IPS DF 6.9 (cell line): Measurements from ENCODE around the gene PPP2R3B.

Experiments used
- DNase-seq: peaks from one replicate; pipeline ENCODE4 v3.0.0-alpha.2; 2013; ENCODE audit warnings: low read depth, low spot score
- H3K27ac ChIP-seq: one replicate; pipeline ENCODE4 v1.5.1; 2013; ENCODE audit warnings: low read length, control low read depth
- H3K27me3 ChIP-seq: 2 replicates; pipeline ENCODE4 v1.6.1; 2013; ENCODE audit warnings: mild to moderate bottlenecking, low read length; ENCODE audit not compliant: control insufficient read depth, insufficient read depth
- H3K36me3 ChIP-seq: 2 replicates; pipeline ENCODE4 v1.6.1; 2013; ENCODE audit warnings: low read length; ENCODE audit not compliant: control insufficient read depth, insufficient read depth
- H3K4me1 ChIP-seq: 2 replicates; pipeline ENCODE4 v1.6.1; 2013; ENCODE audit warnings: low read length; ENCODE audit not compliant: control insufficient read depth, insufficient read depth
- H3K4me3 ChIP-seq: 2 replicates; pipeline ENCODE4 v1.5.1; 2013; ENCODE audit warnings: mild to moderate bottlenecking, low read length
- H3K9me3 ChIP-seq: 2 replicates; pipeline ENCODE4 v1.6.1; 2013; ENCODE audit warnings: low read length, inconsistent platforms; ENCODE audit not compliant: control insufficient read depth, insufficient read depth
- WGBS: extraction: QIAGEN DNeasy Blood & Tissue Kit; methylation state at CpG from one replicate; pipeline ENCODE4 v1.1.7; 2013; ENCODE audit warnings: mixed read lengths, missing lambda C conversion rate; ENCODE audit not compliant: insufficient read length, insufficient coverage; 5-methylcytosine and 5-hydroxymethylcytosine counted together

The PPP2R3B gene

DNA sequence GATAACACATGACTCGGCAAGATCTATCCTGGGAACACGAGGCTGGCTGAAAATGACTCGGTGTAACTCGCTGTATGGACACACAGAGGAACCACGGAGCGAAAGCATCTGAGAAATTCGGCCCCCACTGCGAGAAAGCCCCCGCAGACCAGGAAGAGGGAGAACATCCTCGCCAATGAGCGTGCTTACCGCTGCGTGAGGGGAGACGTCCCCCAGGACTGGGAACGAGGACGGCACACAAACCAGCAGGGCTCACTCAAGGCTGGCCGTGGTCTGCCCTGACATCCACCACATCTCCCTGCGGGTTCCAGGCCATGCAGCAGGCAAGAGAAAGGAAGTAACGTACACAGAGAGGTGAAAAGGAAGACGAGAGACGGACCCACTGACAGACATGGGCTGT, 50.5 kb downstream of the PPP2R3B start:
- no peak for DNase-seq
- Histone ChIP-seq H3K36me3 (peaks cover 25% of the 10 kb centered on the region), H3K9me3 (no peaks in the 10 kb centered on the region), H3K4me3 (no peak overlapping the region), H3K4me1 (peaks cover 2% of the 10 kb centered on the region), H3K27me3 (no peaks in the 10 kb centered on the region), H3K27ac (no peak overlapping the region)
- WGBS = no CpG with 5 or more reads among the region's 21 CpGs

DNA sequence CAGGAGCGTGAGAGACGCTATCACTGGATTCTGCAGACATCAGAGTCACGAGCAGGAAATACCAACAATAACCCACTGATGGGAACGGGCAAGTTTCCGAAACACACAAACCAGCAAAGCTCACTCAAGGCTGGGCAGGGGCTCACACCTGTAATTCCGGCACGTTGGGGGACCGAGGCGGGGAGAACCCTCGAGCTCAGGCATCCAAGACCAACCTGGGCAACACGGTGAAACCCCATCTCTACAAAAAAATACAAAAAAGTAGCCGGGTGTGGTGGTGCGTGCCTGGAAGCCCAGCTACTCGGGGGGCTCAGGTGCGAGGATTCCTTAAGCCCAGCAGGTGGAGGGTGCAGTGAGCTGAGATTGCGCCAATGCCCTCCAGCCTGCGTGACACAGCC, 51.0 kb downstream of the PPP2R3B start:
- no peaks in the 10 kb centered on the region for H3K9me3 ChIP-seq
- H3K27me3 ChIP-seq = no peaks in the 10 kb centered on the region
- WGBS = no CpG with 5 or more reads among the region's 17 CpGs
- peaks cover 25% of the 10 kb centered on the region for H3K36me3 ChIP-seq
- H3K4me3 ChIP-seq = no peak overlapping the region
- DNase-seq = no peak
- H3K27ac ChIP-seq = no peak overlapping the region
- peaks cover 3% of the 10 kb centered on the region for H3K4me1 ChIP-seq

DNA sequence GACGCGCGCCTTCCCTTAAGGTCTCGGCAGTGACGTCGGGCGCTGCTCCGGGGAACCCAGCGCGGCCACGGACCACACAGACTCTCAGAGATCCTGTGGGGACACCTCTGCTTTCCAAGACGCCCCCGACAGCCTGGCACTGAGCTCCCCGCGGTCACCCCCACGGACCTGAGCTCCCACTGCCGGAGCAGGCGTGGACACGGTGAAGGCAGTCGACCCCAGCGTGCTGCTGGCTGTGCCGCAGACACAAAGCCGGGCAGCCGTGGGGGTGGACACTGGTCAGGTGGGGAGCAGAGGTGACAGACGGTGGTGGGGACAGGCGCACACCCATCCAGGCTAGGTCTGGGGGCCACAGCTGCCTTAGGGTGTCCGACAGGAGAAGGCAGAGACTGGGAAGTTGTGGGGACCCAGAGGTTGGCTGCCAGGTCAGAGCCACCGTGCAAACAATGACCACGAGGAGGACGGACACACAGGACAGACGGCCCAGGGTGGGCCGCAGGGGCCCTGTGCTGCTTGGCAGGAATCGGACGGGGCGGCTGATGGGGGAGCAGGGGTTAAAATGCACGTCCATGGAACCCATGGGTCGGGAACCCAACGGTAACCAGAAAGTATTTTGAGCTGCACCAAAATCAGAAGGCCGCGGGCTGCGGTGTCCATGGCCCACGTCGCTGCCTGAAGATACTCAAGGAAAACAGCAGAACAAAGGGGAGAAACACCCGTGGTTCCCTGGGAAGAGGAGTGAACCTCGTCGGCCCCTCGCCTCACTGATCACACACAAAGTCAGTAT, 51.5 kb downstream of the PPP2R3B start:
- H3K4me1 ChIP-seq = peaks cover 5% of the 10 kb centered on the region
- DNase-seq = no peak
- H3K4me3 ChIP-seq = no peak overlapping the region
- H3K36me3 ChIP-seq = peaks cover 25% of the 10 kb centered on the region
- no peak overlapping the region for H3K27ac ChIP-seq
- H3K27me3 ChIP-seq = no peaks in the 10 kb centered on the region
- no CpG with 5 or more reads among the region's 47 CpGs for WGBS
- H3K9me3 ChIP-seq = no peaks in the 10 kb centered on the region

GRCh38 chrX:334331-334891, 52.3 kb downstream of the PPP2R3B start:
- no peaks in the 10 kb centered on the region for H3K27me3 ChIP-seq
- DNase-seq = no peak
- H3K27ac ChIP-seq = no peak overlapping the region
- peaks cover 25% of the 10 kb centered on the region for H3K36me3 ChIP-seq
- H3K4me1 ChIP-seq = peaks cover 5% of the 10 kb centered on the region
- no CpG with 5 or more reads among the region's 53 CpGs for WGBS
- H3K9me3 ChIP-seq = no peaks in the 10 kb centered on the region
- H3K4me3 ChIP-seq = no peak overlapping the region

- no CpG with 5 or more reads among the region's 51 CpGs for WGBS
Observed at GRCh38 chrX:333611-334311, 52.9 kb downstream of the PPP2R3B start.

DNA sequence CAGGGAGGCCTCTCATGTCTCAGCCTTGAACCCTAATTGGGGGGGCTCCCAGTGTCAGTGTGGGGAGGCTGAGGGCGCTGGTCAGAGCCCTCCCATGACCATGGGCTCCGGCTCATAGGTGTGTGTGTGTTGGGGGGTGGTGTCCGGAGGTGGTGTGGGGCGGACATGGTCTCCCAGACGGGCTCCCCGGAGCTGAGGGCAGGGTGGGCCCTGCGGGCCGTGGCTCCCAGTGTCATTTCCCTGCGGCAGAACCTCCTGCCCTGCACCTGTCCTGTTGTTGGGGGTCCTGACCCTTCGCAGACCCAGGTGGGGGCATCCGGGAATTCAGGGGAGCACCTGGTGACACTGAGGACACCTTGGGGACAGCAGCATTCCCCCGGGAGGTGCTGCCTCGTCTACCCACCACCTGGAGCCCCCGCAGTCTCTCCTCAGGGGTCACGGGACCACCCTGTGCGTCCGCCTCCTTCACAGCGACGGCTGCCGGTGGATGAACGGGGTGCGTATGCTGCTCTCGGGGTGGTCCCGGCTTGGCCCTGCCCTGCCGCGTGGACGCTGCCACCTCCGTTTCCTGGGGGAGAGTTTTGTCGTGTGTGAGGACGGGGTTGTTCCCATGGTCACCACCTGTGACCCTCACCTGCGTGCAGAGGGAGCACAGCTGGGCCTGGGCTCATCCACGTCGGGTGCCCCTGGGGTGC, 53.6 kb downstream of the PPP2R3B start:
- Histone ChIP-seq H3K4me3 (no peak overlapping the region), H3K36me3 (peaks cover 16% of the 10 kb centered on the region)

More at GRCh38 chrX:333611-334311, 52.9 kb downstream of the PPP2R3B start:
- no peak for DNase-seq
- no peak overlapping the region for H3K4me3 ChIP-seq
- H3K27me3 ChIP-seq = no peaks in the 10 kb centered on the region
- H3K9me3 ChIP-seq = no peaks in the 10 kb centered on the region
- H3K36me3 ChIP-seq = peaks cover 23% of the 10 kb centered on the region
- H3K27ac ChIP-seq = no peak overlapping the region
- H3K4me1 ChIP-seq = peaks cover 4% of the 10 kb centered on the region

DNA sequence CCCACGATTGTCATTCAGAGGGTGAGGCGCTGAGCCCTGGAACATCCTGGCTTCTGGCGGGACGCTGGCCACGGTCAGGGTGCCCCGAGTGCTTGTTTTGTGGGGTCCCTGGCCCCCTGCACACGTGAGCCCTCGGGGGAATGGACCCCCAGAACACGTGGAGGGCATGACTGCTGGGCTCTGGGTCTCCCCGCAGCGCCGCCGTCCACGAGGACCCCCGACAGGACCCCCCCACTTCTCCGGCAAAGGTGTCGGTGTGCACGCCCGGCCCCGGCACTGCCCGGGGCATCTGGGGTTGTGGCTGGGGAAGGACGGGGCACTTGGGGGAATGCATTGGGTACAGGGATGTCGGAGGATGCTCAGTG, 54.2 kb downstream of the PPP2R3B start:
- peaks cover 3% of the 10 kb centered on the region for H3K4me1 ChIP-seq
- no CpG with 5 or more reads among the region's 23 CpGs for WGBS
- no peak overlapping the region for H3K4me3 ChIP-seq
- DNase-seq = no peak
- H3K27ac ChIP-seq = no peak overlapping the region
- peaks cover 13% of the 10 kb centered on the region for H3K36me3 ChIP-seq
- H3K27me3 ChIP-seq = no peaks in the 10 kb centered on the region
- H3K9me3 ChIP-seq = no peaks in the 10 kb centered on the region

More for the DNA sequence above, 53.6 kb downstream of the PPP2R3B start:
- DNase-seq = no peak
- Histone ChIP-seq H3K4me1 (peaks cover 3% of the 10 kb centered on the region), H3K9me3 (no peaks in the 10 kb centered on the region), H3K27me3 (no peaks in the 10 kb centered on the region), H3K27ac (no peak overlapping the region)
- no CpG with 5 or more reads among the region's 33 CpGs for WGBS

- Histone ChIP-seq H3K27me3 (no peaks in the 10 kb centered on the region), H3K9me3 (no peaks in the 10 kb centered on the region), H3K4me3 (no peak overlapping the region), H3K4me1 (peaks cover 3% of the 10 kb centered on the region; the same call in 1 of the 2 replicates), H3K36me3 (peaks cover 11% of the 10 kb centered on the region), H3K27ac (no peak overlapping the region)
- no peak for DNase-seq
- WGBS = no CpG with 5 or more reads among the region's 35 CpGs
Observed at GRCh38 chrX:331825-332495, 54.7 kb downstream of the PPP2R3B start.

DNA sequence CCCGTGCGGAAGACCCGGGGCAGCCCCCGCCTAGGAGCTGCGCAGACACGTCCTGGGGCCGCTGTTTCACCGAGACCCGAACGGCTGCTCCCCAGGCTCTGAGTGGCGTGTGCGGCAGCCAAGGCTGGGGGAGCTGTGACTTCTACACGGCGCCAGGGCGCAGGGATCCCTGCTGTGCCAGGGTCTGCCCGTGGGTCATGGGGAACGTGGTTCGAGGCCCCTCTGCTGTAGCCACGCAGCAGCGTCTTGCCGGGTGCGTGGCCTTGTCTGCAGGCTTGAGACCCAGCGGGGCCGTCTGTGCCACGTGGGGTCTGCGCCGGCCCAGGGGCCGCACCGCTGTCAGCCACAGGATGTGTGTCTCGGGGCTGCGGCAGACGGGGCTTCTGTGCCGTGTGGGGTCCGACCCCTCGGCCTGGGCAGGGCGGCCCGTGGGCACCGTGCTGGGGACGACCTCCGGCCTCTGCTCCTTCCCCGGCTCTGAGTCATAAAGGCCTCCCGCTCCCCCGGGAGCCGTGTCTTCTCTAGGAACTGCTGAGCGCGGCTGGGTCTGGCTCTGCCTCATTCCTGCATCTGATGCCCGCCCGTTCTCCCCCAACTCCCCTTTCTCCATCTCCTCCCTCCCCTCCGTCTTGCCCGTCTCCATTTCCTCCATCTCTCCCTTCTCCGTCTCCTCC, 55.4 kb downstream of the PPP2R3B start:
- Histone ChIP-seq H3K27ac (no peak overlapping the region), H3K36me3 (peaks cover 11% of the 10 kb centered on the region), H3K4me1 (peaks cover 3% of the 10 kb centered on the region; the same call in 1 of the 2 replicates), H3K27me3 (no peaks in the 10 kb centered on the region), H3K9me3 (no peaks in the 10 kb centered on the region), H3K4me3 (peak overlapping the region; percentile 20; the same call in 1 of the 2 replicates)
- DNase-seq = no peak
- WGBS = no CpG with 5 or more reads among the region's 51 CpGs
